T follicular helper cell (primary cell): ENCODE measurements around the gene ATP8B1.
"Not testable (repeated sequence)": the region's sequence is repeated elsewhere in the genome, so short reads cannot be mapped to it uniquely, and the experiment has no call there.

Source experiments
- DNase-seq: peaks from one replicate; pipeline ENCODE4 v3.0.0-alpha.2; 2020; ENCODE audit warnings: low read depth

The ATP8B1 gene

GRCh38 chr18:57660961-57661360 is 142.2 kb downstream of the ATP8B1 start:
- no peak for DNase-seq

GRCh38 chr18:57659460-57660102 is 143.5 kb downstream of the ATP8B1 start:
- DNase-seq, result no peak

- DNase-seq, result no peak
These were observed 145.6 kb downstream of the ATP8B1 start for GRCh38 chr18:57657542-57657941.

- no peak for DNase-seq
These were observed 147.4 kb downstream of the ATP8B1 start for GRCh38 chr18:57655740-57656139.

- DNase-seq, result no peak
These were observed 151.2 kb downstream of the ATP8B1 start for GRCh38 chr18:57651914-57652313.

GRCh38 chr18:57649556-57650500 is 153.3 kb downstream of the ATP8B1 start:
- no peak for DNase-seq

- DNase-seq, result no peak
These were observed 154.7 kb downstream of the ATP8B1 start for GRCh38 chr18:57648414-57648813.

- DNase-seq, result no peak
These were observed 158.6 kb downstream of the ATP8B1 start for GRCh38 chr18:57644540-57644939.

GRCh38 chr18:57643726-57644125 is 159.4 kb downstream of the ATP8B1 start:
- not testable (repeated sequence) for DNase-seq

- not testable (repeated sequence) for DNase-seq
These were observed 160.7 kb downstream of the ATP8B1 start for GRCh38 chr18:57642462-57642861.

- DNase-seq, result no peak
These were observed 162.4 kb downstream of the ATP8B1 start for GRCh38 chr18:57640749-57641148.

- DNase-seq, result no peak
These were observed 162.9 kb downstream of the ATP8B1 start for GRCh38 chr18:57640236-57640635.

GRCh38 chr18:57635003-57635822 is 167.9 kb downstream of the ATP8B1 start:
- DNase-seq, result no peak

GRCh38 chr18:57631697-57632096 is 171.4 kb downstream of the ATP8B1 start:
- no peak for DNase-seq

- DNase-seq, result no peak
These were observed 172.1 kb downstream of the ATP8B1 start for GRCh38 chr18:57630754-57631595.

- DNase-seq, result peak; percentile 94
These were observed 172.9 kb downstream of the ATP8B1 start for GRCh38 chr18:57630002-57630753.

GRCh38 chr18:57629422-57629821 is 173.7 kb downstream of the ATP8B1 start:
- DNase-seq, result no peak

GRCh38 chr18:57627488-57627887 is 175.6 kb downstream of the ATP8B1 start:
- no peak for DNase-seq

- DNase-seq, result no peak
These were observed 178.1 kb downstream of the ATP8B1 start for GRCh38 chr18:57624988-57625387.

GRCh38 chr18:57621246-57621604 is 181.9 kb downstream of the ATP8B1 start:
- no peak for DNase-seq

- no peak for DNase-seq
These were observed 183.2 kb downstream of the ATP8B1 start for GRCh38 chr18:57619876-57620275.
